HG03558 (cell line): ENCODE results near the gene R3HCC1L.
"Not testable (repeated sequence)": the region's sequence is repeated elsewhere in the genome, so short reads cannot be mapped to it uniquely, and the experiment has no call there.

ENCODE experiments used
- ATAC-seq: cut with Tn5 transposase; IDR thresholded peaks from one replicate; pipeline ENCODE4 v1.9.1; 2021; ENCODE audit warnings: moderate number of reproducible peaks; ENCODE audit not compliant: unreplicated experiment; ENCODE audit errors: extremely low read depth

R3HCC1L gene

GRCh38 chr10:98168766-98169165 is 34.3 kb downstream of the R3HCC1L start:
- ATAC-seq: no peak

- no peak for ATAC-seq
These were observed 34.9 kb downstream of the R3HCC1L start for GRCh38 chr10:98169379-98169778.

GRCh38 chr10:98170249-98171117 is 36.0 kb downstream of the R3HCC1L start:
- ATAC-seq: no peak

- no peak for ATAC-seq
These were observed 37.6 kb downstream of the R3HCC1L start for GRCh38 chr10:98172073-98172472.

- ATAC-seq: no peak
These were observed 38.0 kb downstream of the R3HCC1L start for GRCh38 chr10:98172495-98172894.

GRCh38 chr10:98173260-98173659 is 38.8 kb downstream of the R3HCC1L start:
- no peak for ATAC-seq

GRCh38 chr10:98182351-98182915 is 48.0 kb downstream of the R3HCC1L start:
- ATAC-seq: not testable (repeated sequence)

- no peak for ATAC-seq
These were observed 52.2 kb downstream of the R3HCC1L start for GRCh38 chr10:98186681-98187080.

GRCh38 chr10:98190773-98191172 is 56.3 kb downstream of the R3HCC1L start:
- not testable (repeated sequence) for ATAC-seq

GRCh38 chr10:98193037-98193436 is 58.6 kb downstream of the R3HCC1L start:
- no peak for ATAC-seq

GRCh38 chr10:98194633-98195032 is 60.2 kb downstream of the R3HCC1L start:
- ATAC-seq: no peak

- no peak for ATAC-seq
These were observed 60.7 kb downstream of the R3HCC1L start for GRCh38 chr10:98195120-98195519.

- ATAC-seq: no peak
These were observed 62.5 kb downstream of the R3HCC1L start for GRCh38 chr10:98196985-98197384.

GRCh38 chr10:98201760-98202159 is 67.3 kb downstream of the R3HCC1L start:
- ATAC-seq: no peak

- ATAC-seq: no peak
These were observed 67.9 kb downstream of the R3HCC1L start for GRCh38 chr10:98202378-98202777.

- no peak for ATAC-seq
These were observed 70.9 kb downstream of the R3HCC1L start for GRCh38 chr10:98205351-98205750.

- ATAC-seq: no peak
These were observed 74.5 kb downstream of the R3HCC1L start for GRCh38 chr10:98208925-98209324.

- no peak for ATAC-seq
These were observed 75.0 kb downstream of the R3HCC1L start for GRCh38 chr10:98209441-98209840.

- no peak for ATAC-seq
These were observed 77.7 kb downstream of the R3HCC1L start for GRCh38 chr10:98212196-98212595.

- no peak for ATAC-seq
These were observed 79.3 kb downstream of the R3HCC1L start for GRCh38 chr10:98213740-98214139.

GRCh38 chr10:98215373-98215772 is 80.9 kb downstream of the R3HCC1L start:
- no peak for ATAC-seq

- ATAC-seq: no peak
These were observed 83.3 kb downstream of the R3HCC1L start for GRCh38 chr10:98217801-98218200.
